GM18951 (cell line): Measurements from ENCODE around the gene EPHB6.

Experiments used
- POLR2A ChIP-seq: IDR thresholded peaks from 4 replicates; pipeline ENCODE4 v1.6.1; 2011; ENCODE audit warnings: mild to moderate bottlenecking; ENCODE audit not compliant: insufficient read length, insufficient read depth; ENCODE audit errors: extremely low read depth
- in situ Hi-C: fragments of 300-500 bp; cut with MboI; formaldehyde crosslinking; loops from one replicate; pipeline ENCODE4 v1.12.0; 2022; ENCODE audit warnings: low sequenced_read_pairs, mixed read lengths, inconsistent platforms; ENCODE audit not compliant: unreplicated experiment

Gene EPHB6

DNA sequence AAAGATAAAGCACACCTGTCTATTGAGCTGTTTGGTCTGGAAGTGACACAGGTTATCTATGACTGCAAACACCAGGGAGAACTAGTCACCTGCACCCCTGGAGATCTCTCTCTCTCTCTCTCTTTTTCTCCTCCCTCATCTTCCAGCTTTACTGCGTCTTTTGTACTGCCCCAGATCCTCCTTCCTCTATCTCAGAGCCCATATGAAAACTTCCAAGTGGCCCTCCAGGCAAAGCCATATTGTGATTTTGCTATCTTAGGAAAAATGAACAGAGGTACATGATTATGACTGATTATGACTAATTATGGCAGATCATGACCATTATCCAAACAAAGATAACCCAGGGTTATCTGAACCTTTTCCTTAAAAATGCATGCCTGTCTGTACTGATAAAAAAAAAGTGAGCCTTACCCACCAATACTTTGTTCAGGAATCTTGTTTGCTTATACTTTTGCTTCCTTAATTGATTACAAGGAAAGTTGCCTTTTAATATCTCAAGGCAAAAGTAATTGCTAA, 12.6 kb upstream of the EPHB6 start:
- no peak for TF ChIP-seq POLR2A
- in situ Hi-C loops: no loop called here

DNA sequence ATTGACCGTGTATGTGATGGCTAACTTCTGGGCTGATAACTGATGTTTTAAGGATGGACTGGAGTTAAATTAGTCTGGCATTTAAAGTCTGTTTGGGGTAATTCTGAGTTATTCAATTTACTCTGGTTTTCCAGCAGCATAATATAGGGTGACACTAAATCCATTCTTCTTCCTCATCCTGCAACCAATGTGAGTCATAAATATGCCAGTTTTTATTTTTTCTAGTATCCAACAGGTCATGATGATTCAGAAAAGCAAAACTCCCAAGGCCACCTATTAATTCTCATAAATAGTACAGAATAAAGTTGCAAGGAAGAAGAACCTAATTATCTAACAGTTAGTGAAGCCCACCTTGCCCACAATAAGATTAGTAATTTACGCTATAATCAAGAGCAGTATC, 7.5 kb upstream of the EPHB6 start:
- no peak for TF ChIP-seq POLR2A
- in situ Hi-C loops: no loop called here

DNA sequence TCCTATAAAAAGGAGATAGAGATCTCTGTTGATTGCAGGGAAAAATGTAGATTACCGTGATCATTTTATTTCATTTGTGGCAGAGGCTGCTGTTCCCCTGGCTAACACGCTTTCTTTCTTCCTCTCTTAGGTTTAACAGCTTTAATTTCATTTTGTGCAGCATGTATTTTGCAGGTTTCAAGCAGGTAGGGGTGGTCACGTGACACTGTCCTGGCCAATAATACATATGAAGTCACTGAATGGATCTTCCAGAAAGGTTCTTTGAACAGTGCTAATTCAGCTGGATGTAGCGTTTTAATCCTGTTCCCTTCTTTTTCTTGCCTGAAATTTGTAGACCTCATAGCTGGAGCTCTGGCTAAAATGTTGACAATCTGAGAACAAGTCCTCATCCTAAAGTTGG, 3.6 kb upstream of the EPHB6 start:
- in situ Hi-C loops: loop anchor here (25.0 kb wide), 1 partner anchor 361 kb away; the partner anchor contains the start of gene TAS2R40
- no peak for TF ChIP-seq POLR2A

DNA sequence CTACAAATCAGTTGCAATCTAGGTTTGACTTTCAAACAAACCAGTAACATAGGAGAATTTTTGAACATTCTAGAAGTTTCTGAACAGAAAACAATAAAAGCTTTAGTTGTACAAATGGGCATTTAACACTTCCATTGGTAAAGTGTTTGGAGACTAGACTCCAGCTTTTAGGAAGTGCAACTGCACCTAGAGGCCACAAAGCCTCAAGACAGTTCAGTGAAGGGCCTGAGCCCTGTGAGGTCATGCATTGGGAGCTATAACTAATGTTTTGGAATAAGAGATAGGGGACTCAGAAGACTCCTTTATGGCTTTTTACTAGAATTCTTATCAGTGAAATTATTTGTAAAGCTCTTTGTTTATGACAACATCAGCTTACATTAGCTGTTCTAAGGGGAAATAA, 3.0 kb upstream of the EPHB6 start:
- in situ Hi-C loops: loop anchor here (25.0 kb wide), 1 partner anchor 360 kb away; the partner anchor contains the start of gene TAS2R40
- TF ChIP-seq POLR2A: no peak

DNA sequence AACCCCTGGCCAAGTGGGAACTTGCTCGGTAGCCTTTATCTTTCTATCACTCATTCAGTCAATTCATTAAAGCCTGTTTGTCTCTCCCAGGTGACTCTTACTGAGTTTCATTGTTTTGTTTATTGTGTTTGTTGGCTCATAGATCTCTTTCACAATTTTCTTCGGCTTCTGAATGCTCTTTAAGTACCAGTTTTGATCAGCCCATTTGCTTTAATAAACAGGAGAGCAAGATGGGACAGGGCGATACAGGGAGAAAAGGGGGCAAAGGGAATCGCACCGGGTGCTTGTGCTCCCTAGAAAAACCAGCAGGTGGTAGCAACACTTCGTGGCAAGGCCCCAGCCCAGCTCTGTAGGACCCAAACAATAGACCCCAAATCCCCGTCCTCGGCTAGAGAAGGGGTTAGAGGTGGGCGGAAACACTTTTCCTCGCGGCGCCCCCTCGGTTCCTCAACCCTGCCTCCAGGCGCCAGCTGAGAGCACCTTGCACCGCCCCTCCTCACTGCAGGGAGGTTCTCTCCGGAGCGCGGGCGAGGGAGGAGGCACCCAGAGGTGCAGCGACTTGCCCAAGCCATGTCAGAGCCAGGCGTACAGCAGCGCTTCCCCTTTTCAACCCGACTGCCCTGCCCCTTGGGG, 1.0 kb upstream of the EPHB6 start:
- in situ Hi-C loops: loop anchor here (25.0 kb wide), 1 partner anchor 358 kb away; the partner anchor contains the start of gene TAS2R40
- TF ChIP-seq POLR2A: no peak

DNA sequence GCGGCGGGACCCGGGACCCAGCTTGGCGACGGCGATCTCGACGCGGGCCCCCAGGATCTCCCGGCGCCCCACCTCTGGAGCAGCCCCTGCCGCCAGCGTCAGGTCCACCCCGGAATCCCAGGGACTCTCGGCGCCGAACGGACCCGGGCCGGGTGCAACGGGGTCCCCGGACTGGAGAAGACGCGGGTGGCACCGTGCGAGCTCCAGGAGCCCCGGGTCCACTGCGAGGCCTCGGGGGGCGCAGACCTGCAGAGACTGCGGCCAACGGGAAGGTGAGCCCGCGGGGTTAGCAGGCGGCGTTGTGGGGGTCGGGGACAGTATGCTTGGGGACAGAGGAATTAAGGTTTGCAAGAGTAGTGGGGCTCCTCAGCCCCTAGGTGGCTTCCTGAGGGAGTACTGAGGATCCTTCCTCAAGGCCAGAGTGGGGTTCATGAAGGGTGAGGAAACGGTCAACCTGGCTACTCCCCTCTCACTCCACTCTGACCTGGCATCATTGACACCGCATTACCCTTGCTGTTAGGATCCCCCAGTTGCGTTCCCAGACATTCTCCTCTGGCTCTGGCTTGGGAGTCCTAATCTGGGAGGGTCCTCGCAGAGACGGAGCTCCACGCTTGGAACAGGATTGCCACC, 353 bp downstream of the EPHB6 start:
- in situ Hi-C loops: loop anchor here (25.0 kb wide), 1 partner anchor 357 kb away; the partner anchor contains the start of gene TAS2R40

DNA sequence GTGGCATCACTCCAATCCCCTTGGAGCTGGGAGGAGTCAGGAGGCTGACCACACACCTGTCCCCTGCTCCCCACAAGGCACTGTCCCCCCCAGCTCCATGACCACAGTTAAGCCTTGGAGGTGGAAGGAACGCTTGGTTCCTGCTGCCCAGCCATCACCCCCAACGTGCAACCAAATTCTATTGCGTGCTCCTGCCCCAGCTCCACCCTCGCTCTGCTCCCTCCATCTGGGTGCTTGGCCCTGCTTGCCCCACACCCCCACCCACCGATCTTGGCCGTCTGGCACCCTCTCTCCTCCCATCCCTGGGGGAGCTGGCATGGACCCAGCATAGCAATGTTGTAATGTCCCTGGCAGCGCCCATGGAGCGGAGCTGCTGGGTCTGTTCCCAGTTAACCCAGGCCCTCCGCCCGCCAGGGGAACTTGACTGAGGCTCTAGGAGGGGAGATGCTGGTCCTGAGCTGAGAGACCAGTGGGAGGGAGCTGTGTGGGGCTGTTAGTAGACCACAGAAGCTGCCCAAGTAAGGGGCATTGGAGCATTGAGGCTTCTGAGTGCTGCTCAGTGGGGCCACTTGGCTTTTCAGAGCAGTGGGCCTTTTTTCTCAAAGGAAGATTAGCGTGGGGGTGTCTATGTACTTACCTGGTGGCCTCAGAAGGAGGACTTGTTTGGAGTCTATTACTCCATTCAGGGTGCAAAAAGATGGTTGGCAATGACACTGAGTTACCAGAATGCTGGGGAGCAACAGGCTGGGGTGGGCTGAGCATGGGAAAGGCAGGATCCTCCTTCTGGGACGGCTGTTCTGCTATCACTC, 1.1 kb downstream of the EPHB6 start:
- TF ChIP-seq POLR2A: no peak
- in situ Hi-C loops: loop anchor here (25.0 kb wide), 1 partner anchor 356 kb away; the partner anchor contains the start of gene TAS2R40

More for the DNA sequence above, 353 bp downstream of the EPHB6 start:
- no peak for TF ChIP-seq POLR2A

DNA sequence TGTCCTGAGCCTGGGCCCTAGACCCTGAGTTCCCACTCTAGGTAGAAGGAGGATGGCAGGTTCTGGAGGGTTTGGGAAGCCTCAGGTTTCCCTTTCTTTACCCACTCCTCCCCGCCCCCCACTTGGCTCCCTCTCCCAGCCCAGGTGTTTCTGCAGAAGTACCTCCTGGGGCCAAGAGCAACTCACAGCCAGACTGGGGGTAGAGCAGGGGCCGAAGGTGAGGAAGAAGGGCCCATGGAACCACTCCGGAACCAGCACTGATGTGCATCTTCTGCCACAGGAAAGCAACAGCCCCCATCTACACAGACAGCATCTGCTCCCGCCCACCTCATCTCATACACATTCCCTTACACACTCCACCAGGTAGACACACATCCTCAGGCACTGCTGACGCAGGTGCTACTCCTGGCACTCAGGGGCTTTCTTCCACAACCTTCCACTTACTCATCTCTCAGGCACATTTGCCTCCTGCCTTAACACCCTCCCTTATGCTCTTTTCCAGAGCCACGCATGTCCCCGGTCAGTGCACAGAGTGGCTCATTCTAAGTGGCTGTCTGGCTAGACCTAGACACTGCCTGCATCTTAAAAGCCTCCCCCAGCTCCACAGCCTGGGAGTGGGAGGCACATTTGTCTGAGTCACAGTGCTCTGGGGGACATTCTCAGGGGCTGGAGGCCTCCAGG, 1.8 kb downstream of the EPHB6 start:
- no peak for TF ChIP-seq POLR2A

DNA sequence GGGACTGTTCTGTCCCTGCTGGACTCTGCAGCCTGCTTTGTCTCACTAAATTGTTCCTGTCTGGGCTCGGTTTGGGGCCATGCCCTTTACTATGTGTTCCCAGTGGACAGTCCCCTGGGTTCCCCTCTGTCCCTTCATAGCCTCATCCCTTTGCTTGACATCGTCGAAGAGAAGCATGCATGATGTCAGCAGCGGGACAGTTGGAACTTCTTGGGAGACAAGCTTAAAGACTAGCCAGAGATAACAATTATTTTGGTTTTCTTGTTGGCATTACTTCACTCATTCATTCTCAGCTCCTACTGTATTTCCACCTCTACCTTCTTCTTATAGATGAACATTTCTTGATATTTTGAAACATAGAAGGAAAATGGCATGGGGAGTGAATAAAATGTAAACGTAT, 2.7 kb downstream of the EPHB6 start:
- no peak for TF ChIP-seq POLR2A
- in situ Hi-C loops: loop anchor here (25.0 kb wide), 1 partner anchor 355 kb away; the partner anchor contains the start of gene TAS2R40

More for the DNA sequence above, 1.8 kb downstream of the EPHB6 start:
- in situ Hi-C loops: loop anchor here (25.0 kb wide), 1 partner anchor 356 kb away; the partner anchor contains the start of gene TAS2R40

DNA sequence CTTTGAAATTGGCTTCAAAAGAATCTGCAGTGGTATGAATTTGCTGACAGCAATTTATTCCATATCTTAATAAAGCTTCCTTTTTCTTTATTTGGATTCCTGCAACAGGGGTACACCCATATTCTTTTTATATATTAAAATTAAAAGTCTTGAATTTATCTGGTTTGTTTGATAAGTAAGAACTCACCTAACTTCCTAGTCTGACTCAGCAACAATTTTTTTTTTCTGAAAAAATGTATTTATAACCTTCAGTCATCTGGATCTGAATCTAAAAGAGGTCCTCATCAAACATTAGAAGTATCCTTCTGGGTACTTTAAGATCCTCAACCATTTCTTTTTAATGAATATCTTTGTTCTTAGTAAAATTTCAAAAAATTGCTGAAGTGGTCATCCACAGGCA, 4.5 kb downstream of the EPHB6 start:
- TF ChIP-seq POLR2A: no peak
- in situ Hi-C loops: loop anchor here (25.0 kb wide), 1 partner anchor 353 kb away; the partner anchor contains the start of gene TAS2R40

DNA sequence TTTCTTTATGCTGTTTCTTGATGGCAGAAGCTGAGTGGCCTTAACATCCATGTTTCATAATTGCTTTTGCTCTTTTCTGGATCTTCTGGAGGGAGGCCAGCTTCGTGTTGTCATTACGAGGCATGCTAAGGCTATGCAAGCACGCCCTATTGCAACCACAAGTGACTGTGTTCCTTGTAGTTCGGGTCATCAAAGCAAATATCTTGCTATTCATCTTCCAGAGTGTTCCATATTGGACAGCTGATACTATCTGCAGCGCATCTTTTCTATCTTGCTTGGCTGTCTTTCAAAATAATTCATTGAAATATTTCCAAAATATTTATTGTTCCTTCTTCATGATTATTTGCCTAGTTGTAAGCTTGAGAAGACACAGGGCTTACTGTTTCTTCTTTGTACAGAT, 5.0 kb downstream of the EPHB6 start:
- TF ChIP-seq POLR2A: no peak
- in situ Hi-C loops: loop anchor here (25.0 kb wide), 1 partner anchor 352 kb away; the partner anchor contains the start of gene TAS2R40

DNA sequence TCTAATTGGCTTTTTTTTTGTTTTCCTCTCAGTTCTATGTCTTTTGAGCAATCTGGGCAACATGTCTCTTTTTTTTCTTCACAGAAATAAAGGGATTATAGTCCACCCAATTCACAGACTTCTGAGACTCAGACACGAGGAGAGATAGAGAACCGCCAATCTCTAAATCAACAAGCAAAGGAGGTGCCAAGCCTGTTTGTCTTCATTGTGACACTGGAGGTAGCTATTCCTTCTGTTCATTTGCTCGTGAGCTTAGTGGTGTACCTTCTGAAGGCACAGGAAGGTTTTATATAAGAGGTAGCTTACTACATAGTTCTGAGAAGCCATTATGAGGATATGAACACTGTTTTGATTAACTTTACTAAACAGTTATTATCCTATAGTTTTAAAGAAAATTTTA, 6.1 kb downstream of the EPHB6 start:
- TF ChIP-seq POLR2A: no peak
- in situ Hi-C loops: loop anchor here (25.0 kb wide), 1 partner anchor 351 kb away; the partner anchor contains the start of gene TAS2R40
